T-helper 17 cell (primary cell): ENCODE data around the gene ACOT7. TPM values are rescaled to one million over a fixed set of nuclear protein-coding genes. Genes with fewer than 3 reads are reported as not detected.

Experiments
- ATAC-seq: fragments of 150-1000 bp; cut with Tn5 transposase; 2 replicates; pipeline ENCODE4 v1.10.0; 2021; ENCODE audit warnings: mild to moderate bottlenecking, moderate library complexity
- DNase-seq, 3 donors: peaks; one replicate each; pipeline versions ENCODE4 v3.0.0 to v3.0.0-alpha.2; 2020 to 2021
- H3K9me3 ChIP-seq: one replicate; pipeline ENCODE4 v1.7.0; 2013; ENCODE audit warnings: low read length, mild to moderate bottlenecking; ENCODE audit not compliant: control insufficient read depth, poor library complexity, severe bottlenecking
- H3K27ac Mint-ChIP-seq: one replicate; pipeline ENCODE4 v1.8.0; 2022; ENCODE audit warnings: mild to moderate bottlenecking, moderate library complexity, mixed read lengths
- H3K27me3 Mint-ChIP-seq: one replicate; pipeline ENCODE4 v1.8.0; 2022; ENCODE audit warnings: mixed read lengths
- H3K36me3 Mint-ChIP-seq: one replicate; pipeline ENCODE4 v1.8.0; 2022; ENCODE audit warnings: low read depth, mixed read lengths
- H3K4me1 Mint-ChIP-seq: one replicate; pipeline ENCODE4 v1.8.0; 2022; ENCODE audit warnings: mild to moderate bottlenecking, mixed read lengths
- H3K4me3 Mint-ChIP-seq: one replicate; pipeline ENCODE4 v1.8.0; 2022; ENCODE audit warnings: mild to moderate bottlenecking, moderate library complexity, mixed read lengths
- total RNA-seq, 4 donors: library from RNA in 2 of 4; stranded (reverse) in 2 of 4; gene quantifications; one replicate each; pipeline ENCODE4 v1.2.3 and lab custom pipeline; 2022 to 2026

The ACOT7 gene
- total RNA-seq, 2 donors from 2014 or later = 4.9 to 7.1 TPM

- DNase-seq (peak; percentile 71 to 81 (median 79)), ATAC-seq (peak; percentile 82)
- Mint-ChIP-seq H3K36me3 (peaks cover 5% of the 10 kb centered on the region), H3K27ac (no peak overlapping the region), H3K4me1 (peaks cover 13% of the 10 kb centered on the region), H3K4me3 (no peak overlapping the region), H3K27me3 (peaks cover 49% of the 10 kb centered on the region)
- no peaks in the 10 kb centered on the region for H3K9me3 ChIP-seq
Observed at GRCh38 chr1:6245086-6245868, 148.3 kb downstream of the ACOT7 start.

- H3K4me1 Mint-ChIP-seq = peaks cover 13% of the 10 kb centered on the region
- H3K27me3 Mint-ChIP-seq = peaks cover 56% of the 10 kb centered on the region
- H3K27ac Mint-ChIP-seq = no peak overlapping the region
- ATAC-seq (no peak), DNase-seq (no peak)
- H3K9me3 ChIP-seq = no peaks in the 10 kb centered on the region
- peaks cover 5% of the 10 kb centered on the region for H3K36me3 Mint-ChIP-seq
- peak overlapping the region; percentile 56 for H3K4me3 Mint-ChIP-seq
Observed at GRCh38 chr1:6244401-6245049, 149.0 kb downstream of the ACOT7 start.

- peaks cover 61% of the 10 kb centered on the region for H3K27me3 Mint-ChIP-seq
- ATAC-seq (no peak), DNase-seq (no peak)
- H3K4me1 Mint-ChIP-seq = peaks cover 13% of the 10 kb centered on the region
- H3K36me3 Mint-ChIP-seq = peaks cover 5% of the 10 kb centered on the region
- H3K4me3 Mint-ChIP-seq = peak within 1 kb of the TSS; percentile 56
- H3K9me3 ChIP-seq = no peaks in the 10 kb centered on the region
- H3K27ac Mint-ChIP-seq = no peak within 1 kb of the TSS
Observed at GRCh38 chr1:6243993-6244392, 149.6 kb downstream of the ACOT7 start, which contains the start of gene HES3. Gene HES3 (plus strand): TSS chr1:6244179. CDS start chr1:6244366, 187 bp downstream.

- peaks cover 13% of the 10 kb centered on the region for H3K4me1 Mint-ChIP-seq
- no peak overlapping the region for H3K27ac Mint-ChIP-seq
- DNase-seq = no peak
- H3K27me3 Mint-ChIP-seq = peaks cover 60% of the 10 kb centered on the region
- peaks cover 5% of the 10 kb centered on the region for H3K36me3 Mint-ChIP-seq
- no peaks in the 10 kb centered on the region for H3K9me3 ChIP-seq
- peak overlapping the region; percentile 12 for H3K4me3 Mint-ChIP-seq
- no peak for ATAC-seq
Observed at GRCh38 chr1:6243053-6243834, 150.3 kb downstream of the ACOT7 start.

GRCh38 chr1:6241887-6242740 lies 151.5 kb downstream of the ACOT7 start:
- H3K9me3 ChIP-seq = no peaks in the 10 kb centered on the region
- ATAC-seq = no peak
- H3K27ac Mint-ChIP-seq = no peak overlapping the region
- no peak overlapping the region for H3K4me3 Mint-ChIP-seq
- DNase-seq = no peak
- peaks cover 49% of the 10 kb centered on the region for H3K27me3 Mint-ChIP-seq
- peaks cover 13% of the 10 kb centered on the region for H3K4me1 Mint-ChIP-seq
- H3K36me3 Mint-ChIP-seq = peaks cover 5% of the 10 kb centered on the region

GRCh38 chr1:6241107-6241886 lies 152.3 kb downstream of the ACOT7 start:
- no peak for ATAC-seq
- peaks cover 8% of the 10 kb centered on the region for H3K4me1 Mint-ChIP-seq
- H3K27me3 Mint-ChIP-seq = peaks cover 41% of the 10 kb centered on the region
- no peak for DNase-seq
- H3K9me3 ChIP-seq = no peaks in the 10 kb centered on the region
- H3K27ac Mint-ChIP-seq = no peak overlapping the region
- H3K4me3 Mint-ChIP-seq = peak overlapping the region; percentile 79
- H3K36me3 Mint-ChIP-seq = peaks cover 3% of the 10 kb centered on the region

- H3K4me3 Mint-ChIP-seq = no peak overlapping the region
- DNase-seq = no peak
- no peak for ATAC-seq
- no peaks in the 10 kb centered on the region for H3K9me3 ChIP-seq
- no peak overlapping the region for H3K27ac Mint-ChIP-seq
- peaks cover 38% of the 10 kb centered on the region for H3K27me3 Mint-ChIP-seq
- peaks cover 3% of the 10 kb centered on the region for H3K36me3 Mint-ChIP-seq
- H3K4me1 Mint-ChIP-seq = peaks cover 10% of the 10 kb centered on the region
Observed at GRCh38 chr1:6239950-6240768, 153.4 kb downstream of the ACOT7 start.

- H3K4me1 Mint-ChIP-seq = peaks cover 12% of the 10 kb centered on the region
- ATAC-seq = no peak
- no peaks in the 10 kb centered on the region for H3K9me3 ChIP-seq
- no peak overlapping the region for H3K27ac Mint-ChIP-seq
- DNase-seq = no peak
- peaks cover 3% of the 10 kb centered on the region for H3K36me3 Mint-ChIP-seq
- peaks cover 38% of the 10 kb centered on the region for H3K27me3 Mint-ChIP-seq
- H3K4me3 Mint-ChIP-seq = no peak overlapping the region
Observed at GRCh38 chr1:6239213-6239752, 154.3 kb downstream of the ACOT7 start.

- no peak for ATAC-seq
- no peaks in the 10 kb centered on the region for H3K9me3 ChIP-seq
- peaks cover 21% of the 10 kb centered on the region for H3K4me1 Mint-ChIP-seq
- H3K27me3 Mint-ChIP-seq = peaks cover 28% of the 10 kb centered on the region
- H3K36me3 Mint-ChIP-seq = peaks cover 3% of the 10 kb centered on the region
- DNase-seq = no peak
- H3K27ac Mint-ChIP-seq = no peak overlapping the region
- peak overlapping the region; percentile 49 for H3K4me3 Mint-ChIP-seq
Observed at GRCh38 chr1:6237093-6237492, 156.5 kb downstream of the ACOT7 start.

- DNase-seq = no peak
- peak overlapping the region; percentile 79 for H3K27ac Mint-ChIP-seq
- H3K4me3 Mint-ChIP-seq = peak overlapping the region; percentile 91
- H3K36me3 Mint-ChIP-seq = no peaks in the 10 kb centered on the region
- ATAC-seq = peak; percentile 19
- H3K27me3 Mint-ChIP-seq = peaks cover 16% of the 10 kb centered on the region
- H3K9me3 ChIP-seq = no peaks in the 10 kb centered on the region
- peaks cover 15% of the 10 kb centered on the region for H3K4me1 Mint-ChIP-seq
Observed at GRCh38 chr1:6235296-6235677, 158.3 kb downstream of the ACOT7 start.
